Left kidney (tissue), 8 donors: ENCODE measurements around the gene SLFN14. TPM values are rescaled to one million over a fixed set of nuclear protein-coding genes. Genes with fewer than 3 reads are reported as not detected.
"Not testable (repeated sequence)": the region's sequence is repeated elsewhere in the genome, so short reads cannot be mapped to it uniquely, and the experiment has no call there.

Experiments
- DNase-seq: peaks from one replicate; pipeline ENCODE4 v3.0.0-alpha.2; 2013
- long read RNA-seq, 8 donors: transcript quantifications; one replicate each; lab custom pipeline, GENCODE V29; 2026
- polyA plus RNA-seq: library from polyadenylated mRNA; unstranded; fragments of 120-200 nt; gene quantifications from one replicate; pipeline ENCODE4 v1.2.1, GENCODE V29; 2013; ENCODE audit not compliant: insufficient read length

The SLFN14 gene
- 0.08 TPM for polyA plus RNA-seq
- long read RNA-seq, donor 1, result 0 reads
- long read RNA-seq, donor 2, result 0 reads
- long read RNA-seq, donor 3, result 0 reads
- long read RNA-seq, donor 4, result 0 reads
- long read RNA-seq, donor 5, result 0 reads
- long read RNA-seq, donor 6, partial matches to known transcripts, result 95 of 95 reads
- long read RNA-seq, donor 6, other reads (novel, unspliced or antisense), result 0 of 95 reads
- long read RNA-seq, donor 7, partial matches to known transcripts, result 21 of 75 reads
- long read RNA-seq, donor 7, other reads (novel, unspliced or antisense), result 54 of 75 reads
- long read RNA-seq, donor 8, partial matches to known transcripts, result 0 of 19 reads
- long read RNA-seq, donor 8, other reads (novel, unspliced or antisense), result 19 of 19 reads

DNA sequence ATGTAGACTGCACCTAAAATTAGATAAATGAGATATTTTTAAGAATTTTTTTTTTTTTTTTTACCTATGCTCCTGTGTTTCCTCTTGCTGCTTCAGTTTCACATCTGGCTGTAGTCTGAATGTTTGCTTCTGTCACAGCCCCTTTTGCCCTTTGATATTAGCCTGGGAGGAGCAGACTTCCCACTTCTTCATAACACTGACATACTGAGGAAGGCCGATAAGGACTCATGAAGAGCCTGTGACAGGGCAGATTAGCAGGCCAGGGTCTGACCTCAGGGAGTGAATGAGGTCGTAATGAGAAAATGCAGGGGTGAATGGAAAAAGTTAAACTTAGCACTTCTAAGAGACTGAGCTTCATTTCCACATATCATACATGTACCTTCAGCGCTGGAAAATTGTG, at the start of gene SLFN14:
Gene SLFN14 (minus strand): TSS at position 117 of the 400 bp plus-strand sequence. CDS start 2,757 bp downstream, outside the sequence.
- DNase-seq, result no peak

DNA sequence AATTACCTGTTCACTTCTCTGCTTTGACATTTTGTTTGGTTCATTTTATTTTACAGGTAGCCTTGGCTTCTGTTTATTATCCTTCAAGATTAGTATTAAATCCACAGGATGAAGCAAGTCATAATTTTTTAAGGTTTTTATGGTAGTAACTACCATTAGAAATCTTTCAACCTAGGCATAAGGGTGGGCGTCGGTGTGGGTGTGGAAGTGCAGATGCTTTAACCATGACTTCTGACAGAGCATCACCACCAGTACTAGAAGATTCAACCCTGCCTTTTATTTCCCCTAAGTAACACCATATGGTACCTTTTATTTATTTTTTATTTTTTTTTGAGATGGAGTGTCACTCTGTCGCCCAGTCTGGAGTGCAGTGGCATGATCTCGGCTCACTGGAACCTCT, 49.2 kb upstream of the SLFN14 start:
- no peak for DNase-seq

DNA sequence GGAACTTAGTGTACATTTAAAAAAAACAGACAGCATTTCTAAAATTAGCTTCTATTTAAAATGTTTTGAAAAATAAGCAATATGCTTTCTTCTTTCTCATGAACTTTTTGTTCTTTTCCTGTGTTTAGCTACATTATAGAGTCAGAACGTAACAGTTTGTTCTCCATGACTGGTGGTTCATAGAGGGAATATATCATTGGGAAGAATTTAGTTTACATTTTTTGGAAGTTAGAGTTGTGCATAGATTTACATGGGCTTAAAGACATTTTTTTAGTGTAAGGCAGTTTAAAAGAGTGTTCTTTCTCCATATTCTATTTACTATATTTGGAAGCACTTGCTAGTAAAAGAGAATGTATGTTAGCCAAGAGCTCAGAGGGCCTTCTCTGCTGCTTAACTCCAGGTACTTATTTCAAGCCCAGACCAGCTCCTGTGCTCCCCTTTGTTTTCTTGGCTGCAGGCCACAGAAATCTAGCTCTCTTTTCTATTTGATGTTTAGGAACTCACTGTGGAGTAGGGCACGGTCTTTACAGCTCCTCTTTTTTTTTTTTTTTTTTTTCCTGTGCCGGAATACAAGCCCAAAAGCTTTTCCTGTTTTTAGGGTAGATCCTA, 46.7 kb upstream of the SLFN14 start:
- no peak for DNase-seq

DNA sequence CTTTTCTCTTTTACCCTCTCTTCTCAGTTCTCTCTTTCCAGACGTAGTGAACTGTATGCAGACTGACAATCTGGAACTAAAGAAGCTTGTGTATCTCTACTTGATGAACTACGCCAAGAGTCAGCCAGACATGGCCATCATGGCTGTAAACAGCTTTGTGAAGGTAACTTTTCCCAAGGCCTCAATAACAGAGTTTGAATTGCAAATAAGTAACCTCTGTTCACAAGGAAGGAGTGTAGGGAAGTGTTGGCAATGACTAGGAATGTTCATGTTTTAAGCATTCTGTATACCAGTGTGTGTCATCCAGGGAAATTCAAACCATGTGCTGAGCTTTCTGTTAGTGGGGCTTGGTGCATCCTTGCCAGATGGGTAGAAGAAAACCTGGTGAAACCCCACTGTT, 45.1 kb upstream of the SLFN14 start:
- DNase-seq, result no peak

DNA sequence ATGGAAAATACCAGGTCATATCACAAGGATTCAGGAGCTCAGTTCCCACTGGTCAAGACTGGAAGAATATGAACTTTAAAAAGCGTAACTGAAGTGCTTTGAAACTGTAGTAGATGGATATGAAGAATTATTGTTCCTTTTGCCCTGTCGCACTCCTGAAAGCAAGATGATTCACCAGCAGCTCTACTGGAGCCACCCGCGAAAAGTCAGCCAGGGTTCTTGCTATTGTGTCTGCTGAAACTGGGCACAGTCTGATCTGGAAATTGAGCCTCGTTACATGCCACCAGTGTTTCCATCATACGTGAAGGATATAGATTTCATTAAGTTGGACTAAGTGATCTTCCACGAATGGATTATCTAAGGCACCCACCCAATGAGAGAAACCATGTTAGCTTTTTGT, 43.1 kb upstream of the SLFN14 start:
- DNase-seq, result no peak

DNA sequence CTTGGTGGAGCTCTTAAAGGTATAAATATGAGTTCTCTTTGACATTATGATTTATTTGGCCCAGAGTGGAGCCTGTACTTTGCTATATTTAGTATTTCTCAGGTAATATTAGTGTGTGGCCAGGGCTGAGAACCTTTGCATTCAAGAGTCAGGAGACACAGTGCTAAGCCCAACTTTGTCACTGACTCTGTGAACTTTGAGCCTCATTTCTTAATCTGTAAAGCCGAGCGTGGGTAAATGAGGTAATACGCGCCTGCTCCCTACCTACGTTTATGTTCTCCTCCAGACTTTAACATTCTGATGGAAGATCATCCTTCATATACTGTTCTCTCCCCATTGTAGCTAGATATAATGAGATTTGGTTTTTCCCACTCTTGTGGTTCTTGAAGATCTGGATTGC, 37.0 kb upstream of the SLFN14 start:
- no peak for DNase-seq

DNA sequence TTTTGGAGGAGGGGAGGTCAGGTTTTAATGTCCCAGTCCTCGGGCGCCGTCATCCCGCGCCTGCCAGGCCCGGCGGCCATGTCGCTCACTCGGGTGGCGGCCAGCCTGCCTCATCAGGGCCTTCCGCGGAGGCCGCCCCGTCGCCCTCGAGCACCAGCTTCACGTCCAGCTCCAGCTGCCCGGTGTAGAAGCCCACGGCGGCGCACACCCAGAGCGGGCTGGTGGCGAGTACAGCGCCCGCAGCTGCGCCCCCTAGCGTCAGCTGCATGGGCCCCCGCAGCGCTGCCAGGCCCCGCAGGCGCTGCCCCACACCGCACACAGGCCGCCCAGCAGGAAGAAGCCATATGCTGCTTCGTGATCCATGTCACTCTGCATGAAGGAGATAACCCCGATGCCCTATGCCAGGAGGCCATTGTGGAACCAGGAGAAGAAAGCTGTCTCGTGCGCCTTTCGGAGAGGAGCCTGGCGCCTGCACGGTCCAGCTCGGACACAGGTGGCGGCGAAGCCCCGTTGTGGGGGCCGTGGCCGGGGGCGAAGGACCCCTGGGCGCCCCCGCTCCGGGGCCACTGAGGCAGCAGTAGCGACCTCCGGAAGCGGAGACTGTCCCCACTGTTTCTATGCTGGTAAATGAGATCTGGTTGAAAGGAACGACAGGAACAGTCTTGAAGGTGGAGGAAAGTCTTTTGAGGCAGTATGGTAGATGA, 36.1 kb upstream of the SLFN14 start:
- no peak for DNase-seq

DNA sequence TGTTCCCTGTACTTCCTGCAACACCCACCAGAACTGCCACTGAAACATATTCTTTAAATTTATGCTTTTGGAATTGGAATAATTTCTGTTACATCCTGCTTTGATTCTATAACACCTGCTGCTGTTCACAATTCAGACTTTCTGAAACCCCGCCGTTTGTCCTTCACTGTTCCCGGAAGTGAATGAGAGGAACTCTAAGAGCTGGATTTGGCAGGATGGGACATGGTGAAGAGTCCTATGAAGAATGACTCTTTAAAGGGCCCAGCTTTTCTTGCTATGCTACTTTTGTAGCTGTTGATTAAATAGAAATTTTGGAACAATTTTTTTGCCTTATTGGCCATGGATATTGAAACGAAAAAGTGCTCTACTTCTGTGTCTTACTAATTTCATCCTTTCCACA, 35.5 kb upstream of the SLFN14 start:
- no peak for DNase-seq

DNA sequence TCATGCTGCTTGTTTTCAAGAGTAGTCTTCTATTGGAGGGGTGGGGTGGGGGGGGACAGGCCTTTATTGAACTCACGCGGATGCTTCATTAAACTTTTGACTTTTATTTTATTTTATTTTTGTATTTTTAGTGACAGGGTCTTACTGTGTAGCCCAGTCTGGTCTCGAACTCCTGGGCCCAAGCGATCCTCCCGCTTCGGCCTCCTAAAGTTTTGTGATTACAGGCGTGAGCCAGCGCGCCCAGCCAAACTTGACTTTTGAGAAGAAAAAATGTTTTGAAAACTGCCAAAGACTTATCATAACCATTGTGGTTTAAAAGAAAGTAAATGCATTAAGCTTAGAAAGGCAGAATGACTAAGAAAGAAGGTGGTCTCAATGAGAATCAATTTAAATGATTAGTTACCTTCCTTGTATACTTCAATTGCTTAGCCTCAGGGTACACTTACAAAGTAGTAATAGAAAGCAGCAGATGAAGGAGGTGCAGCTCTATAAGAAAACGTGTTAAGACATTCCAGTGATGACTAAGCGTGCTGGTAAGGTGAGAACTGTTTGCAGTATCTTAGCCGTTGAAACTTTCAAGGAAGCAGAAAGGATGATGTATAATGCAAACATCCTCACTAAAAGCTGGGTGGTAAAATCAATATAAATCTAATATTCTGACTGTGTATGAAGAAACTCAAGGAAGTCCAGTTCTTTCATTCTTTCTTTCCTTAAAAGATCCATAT, 27.7 kb upstream of the SLFN14 start:
- DNase-seq, result no peak

DNA sequence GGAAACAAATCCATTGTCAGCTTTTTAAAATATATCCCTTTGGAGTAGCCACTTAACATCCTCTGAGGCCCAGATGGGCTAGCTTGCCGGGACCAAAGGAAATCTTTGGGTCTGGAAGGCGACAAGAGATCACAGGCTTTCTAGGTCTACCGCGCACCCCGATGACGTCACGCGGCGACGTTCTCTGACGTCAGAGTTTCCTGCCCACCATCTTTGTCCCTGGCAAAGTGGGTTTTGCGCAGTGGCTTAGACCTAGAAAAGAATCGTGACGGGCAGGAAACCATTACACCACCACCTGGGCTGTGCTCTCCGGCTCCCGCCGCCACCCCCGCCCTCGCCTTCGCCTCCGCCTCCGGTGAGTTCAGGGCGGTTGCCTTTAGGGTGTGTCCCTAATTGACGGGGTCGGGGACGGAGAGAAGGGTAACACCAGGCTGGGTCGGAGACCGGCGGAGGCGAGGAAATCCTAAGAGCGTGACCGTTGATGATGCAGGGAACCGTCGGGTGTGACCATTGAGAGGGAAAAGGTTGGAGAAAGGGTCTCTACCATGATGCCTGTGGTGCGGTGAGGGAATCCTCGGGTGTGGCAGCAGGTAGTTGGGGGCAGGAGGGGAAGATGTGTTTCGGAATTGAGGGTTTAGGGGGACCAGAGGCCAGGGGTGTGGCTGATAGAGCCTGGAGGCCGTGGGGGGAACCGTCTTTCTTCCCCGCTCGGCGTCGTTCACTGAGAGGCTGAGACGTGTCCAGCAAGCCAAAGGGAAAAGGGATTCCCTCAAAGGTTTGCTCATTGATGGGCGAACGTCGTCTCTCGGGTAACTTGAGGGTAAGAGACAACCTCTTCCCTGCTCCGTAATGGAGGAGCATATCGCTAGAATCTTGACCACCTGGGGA, 26.7 kb upstream of the SLFN14 start, which contains the start of gene AP2B1:
Gene AP2B1 (plus strand): TSS at position 249 of the 888 bp plus-strand sequence. CDS start 6,709 bp downstream, outside the sequence.
- peak; percentile 99 for DNase-seq

DNA sequence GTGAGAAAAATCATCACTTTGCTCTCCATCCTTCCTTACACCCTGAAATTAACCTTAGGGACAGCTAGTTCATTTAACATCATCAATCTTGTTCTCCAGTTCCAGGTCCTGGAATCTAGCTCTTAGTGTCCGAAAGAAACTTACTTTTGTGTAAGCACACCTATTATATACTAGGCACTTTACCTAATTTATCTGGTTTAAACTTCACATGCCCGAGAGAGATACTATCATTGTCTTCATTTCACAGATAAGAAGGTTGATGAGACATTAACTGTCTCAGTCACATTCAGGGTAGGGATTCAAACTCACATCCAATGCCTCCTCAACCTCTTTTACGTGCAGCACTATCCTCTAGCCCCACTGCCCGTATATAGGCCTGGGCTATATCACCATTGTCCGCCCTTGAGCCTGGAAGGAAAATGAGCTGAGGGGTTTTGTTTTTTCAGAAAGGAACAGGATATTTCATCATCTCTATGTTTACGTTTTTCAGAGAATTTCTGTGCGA, 26.0 kb upstream of the SLFN14 start:
- DNase-seq, result no peak

DNA sequence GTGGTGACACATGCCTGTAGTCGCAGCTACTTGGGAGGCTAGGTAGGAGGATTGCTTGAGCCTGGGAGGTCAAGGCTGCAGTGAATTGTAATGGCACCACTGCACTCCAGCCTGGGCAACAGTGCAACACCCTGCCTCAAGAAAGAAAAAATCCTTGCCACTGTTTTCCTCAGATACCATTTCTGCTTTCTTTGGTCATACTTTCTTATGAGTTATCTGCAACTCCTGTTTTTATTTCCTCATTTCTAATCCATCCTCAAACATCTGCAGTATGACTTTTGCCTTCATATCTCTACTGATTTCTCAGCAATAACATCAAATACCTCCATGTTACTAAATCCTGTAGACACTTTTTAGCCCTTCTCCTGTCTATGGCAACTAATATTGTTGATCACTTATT, 23.4 kb upstream of the SLFN14 start:
- no peak for DNase-seq

DNA sequence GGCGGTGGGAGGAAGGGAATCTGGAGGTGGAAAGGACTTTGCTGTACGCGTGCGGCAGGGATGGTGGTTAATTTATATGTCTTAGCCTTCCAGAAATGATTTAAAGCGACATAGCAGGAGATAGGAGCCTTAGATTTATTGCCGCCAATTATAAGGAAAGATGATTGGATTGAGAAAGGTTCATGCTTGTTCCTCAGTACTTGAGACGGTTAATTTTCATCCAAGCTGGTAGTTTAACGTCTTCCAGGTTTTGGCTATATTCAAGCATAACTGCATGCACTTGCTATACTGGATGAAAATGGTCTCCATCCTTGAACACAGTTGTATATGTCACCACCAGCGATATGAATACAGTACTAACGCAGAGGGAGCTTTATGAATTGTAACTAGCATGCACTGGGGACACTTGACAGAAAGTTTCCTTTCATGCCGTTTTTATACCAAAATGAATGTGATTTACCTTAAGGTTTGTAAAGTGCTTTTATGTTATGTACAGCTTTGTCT, 18.4 kb upstream of the SLFN14 start:
- DNase-seq, result no peak

DNA sequence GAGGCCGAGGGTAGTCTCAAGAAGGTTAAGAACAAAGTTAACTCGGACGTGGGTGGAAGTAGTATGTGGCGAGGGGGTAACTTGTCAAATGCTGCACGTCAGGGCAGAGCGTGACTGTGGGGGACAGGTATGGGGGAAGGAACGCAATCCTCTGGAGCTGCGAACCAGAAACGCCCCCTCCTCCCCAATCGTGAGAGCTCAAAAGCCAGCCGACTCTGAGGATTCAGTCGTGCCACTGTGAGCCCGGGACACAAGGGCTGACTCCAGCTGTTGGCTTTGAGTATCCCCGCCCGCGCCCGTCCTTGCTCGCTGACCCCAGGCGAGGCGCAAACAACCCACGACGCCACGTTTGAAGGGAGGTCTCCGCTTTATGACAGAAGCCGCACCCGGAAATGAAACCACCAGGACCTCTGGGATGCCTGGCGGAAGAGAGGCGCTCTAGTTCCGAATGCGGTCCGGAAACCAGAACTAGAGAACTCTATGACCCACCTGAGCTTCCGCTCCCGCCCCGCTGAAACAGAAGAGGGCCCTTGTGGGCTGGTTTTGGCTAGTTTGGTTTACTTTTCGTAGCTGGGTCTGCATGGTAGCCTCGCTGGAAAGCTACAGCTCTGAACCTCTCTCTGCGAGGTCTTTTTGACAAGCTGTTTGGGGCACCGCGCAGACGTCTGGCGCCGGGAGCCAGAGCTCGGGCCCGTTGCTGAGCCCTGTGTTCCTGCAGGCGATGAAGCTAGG, 17.7 kb upstream of the SLFN14 start, which contains the start of gene PEX12:
Gene PEX12 (minus strand): TSS at position 375 of the 732 bp plus-strand sequence. CDS start 550 bp downstream, outside the sequence.
- DNase-seq, result peak; percentile 95

DNA sequence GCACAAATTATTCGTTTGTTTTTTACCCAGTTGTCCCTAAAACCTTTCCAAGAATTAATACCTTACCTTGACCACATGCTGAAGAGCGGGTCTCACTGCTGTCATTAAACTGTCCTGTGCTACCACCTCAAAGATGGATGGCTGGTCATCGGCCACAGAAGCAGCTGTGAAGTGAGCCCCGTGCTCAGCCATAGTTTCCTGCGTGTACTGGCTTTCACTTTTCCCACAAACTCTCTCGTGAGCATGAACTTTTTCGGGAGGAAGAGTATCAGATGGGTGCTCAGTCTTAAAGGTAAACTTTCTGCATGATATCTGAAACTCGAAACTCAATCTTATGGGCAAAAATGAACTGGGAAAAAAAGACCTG, 17.2 kb upstream of the SLFN14 start:
- no peak for DNase-seq

DNA sequence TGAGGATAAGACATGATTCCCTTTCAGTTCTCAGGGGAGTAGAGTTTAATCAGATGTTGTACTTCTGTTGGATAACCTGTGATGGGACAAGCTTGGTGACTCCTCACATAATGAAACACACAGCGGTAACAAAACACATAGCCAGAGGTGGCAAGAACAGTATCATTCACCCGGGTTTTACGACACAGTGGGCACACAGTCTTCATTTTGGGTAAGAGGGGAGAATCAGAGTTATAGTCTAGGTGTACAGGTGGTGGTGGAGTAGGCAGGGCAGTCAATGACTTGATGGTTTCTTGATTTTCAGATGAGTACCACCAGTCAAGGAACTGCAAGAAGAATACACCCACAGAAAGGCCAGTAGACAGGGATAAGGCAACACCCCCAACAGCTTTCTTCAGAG, 15.1 kb upstream of the SLFN14 start:
- DNase-seq, result no peak

DNA sequence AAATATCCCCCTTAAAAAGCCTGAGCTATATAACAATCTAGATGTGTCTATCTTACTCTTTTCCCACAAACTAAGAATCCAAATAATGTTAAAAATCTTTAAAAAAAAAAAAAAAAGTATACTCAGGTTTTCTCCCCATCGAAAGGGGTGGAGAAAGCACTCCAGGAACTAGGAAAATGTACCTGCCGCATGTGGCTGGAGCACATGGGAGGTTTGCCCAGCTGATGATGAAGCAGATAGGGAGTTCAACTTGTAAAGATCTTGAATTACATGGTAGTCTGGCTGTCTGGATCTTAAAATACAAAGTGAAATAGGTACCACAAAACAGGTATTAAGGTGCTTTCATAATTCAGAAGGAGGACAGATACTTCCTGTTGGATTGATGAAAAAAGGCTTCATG, 8.8 kb upstream of the SLFN14 start:
- DNase-seq, result no peak

DNA sequence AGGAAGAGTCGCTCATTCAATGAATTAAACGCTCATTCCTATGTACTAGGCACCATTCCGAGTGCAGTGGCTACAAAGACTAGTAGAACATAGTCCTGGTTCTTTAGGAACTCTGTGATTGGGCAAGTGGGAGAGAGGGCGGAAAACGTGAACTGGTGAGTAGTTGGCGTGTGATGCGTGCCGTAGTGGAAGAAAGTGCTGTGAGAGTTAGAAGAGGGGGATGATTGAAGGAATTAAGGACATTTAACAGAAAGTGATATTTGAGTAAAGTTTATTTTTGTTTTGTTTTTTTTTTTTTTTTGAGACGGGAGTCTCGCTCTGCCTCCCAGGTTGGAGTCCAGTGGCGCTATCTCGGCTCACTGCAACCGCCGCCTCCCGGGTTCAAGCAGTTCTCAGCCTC, 7.9 kb upstream of the SLFN14 start:
- DNase-seq, result no peak

DNA sequence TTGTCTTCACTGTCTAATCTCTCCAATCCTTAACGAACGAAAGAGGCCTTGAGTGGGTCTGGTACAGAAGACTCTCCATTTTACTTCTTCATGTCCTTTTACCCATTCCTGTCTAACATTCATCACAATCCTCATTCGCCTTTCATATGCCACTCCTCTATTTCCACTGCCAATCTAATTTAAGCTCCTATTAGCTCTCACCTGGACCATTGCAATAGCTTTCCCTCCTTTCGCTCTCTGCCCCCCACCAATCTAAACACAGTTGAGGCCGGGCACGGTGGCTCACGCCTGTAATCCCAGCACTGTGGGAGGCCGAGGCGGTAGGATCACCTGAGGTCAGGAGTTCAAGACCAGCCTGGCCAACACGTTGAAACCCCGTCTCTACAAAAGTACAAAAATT, 6.3 kb upstream of the SLFN14 start:
- DNase-seq, result no peak

DNA sequence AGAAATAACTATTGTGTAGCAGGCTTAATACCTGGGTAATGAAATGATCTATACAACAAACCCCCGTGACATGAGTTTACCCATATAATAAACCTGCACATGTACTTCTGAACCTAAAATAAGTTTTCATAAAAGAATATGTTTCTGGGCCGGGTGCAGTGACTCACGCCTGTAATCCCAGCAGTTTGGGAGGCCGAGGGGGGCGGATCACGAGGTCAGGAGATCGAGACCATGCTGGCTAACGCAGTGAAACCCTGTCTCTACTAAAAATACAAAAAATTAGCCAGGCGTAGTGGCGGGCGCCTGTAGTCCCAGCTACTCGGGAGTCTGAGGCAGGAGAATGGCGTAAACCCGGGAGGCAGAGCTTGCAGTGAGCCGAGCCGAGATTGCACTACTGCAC, 2.6 kb upstream of the SLFN14 start:
- not testable (repeated sequence) for DNase-seq
